HepG2 (cell line): ENCODE measurements around the gene BRD3. TPM values are rescaled to one million over a fixed set of nuclear protein-coding genes. Genes with fewer than 3 reads are reported as not detected.
A peak's percentile ranks its signal among the peaks of the same experiment; 100 is the strongest.

Source experiments
- ATAC-seq: fragments of 200-7000 bp; cut with Tn5 transposase; 3 replicates; pipeline ENCODE4 v1.9.1; 2020; ENCODE audit warnings: mild to moderate bottlenecking, moderate library complexity
- BruUV-seq: library from RNA; stranded (reverse); fragments of 400-500 nt; replicated peaks from 2 replicates; lab custom pipeline; 2021; lab: Mats Ljungman, UMichigan
- CTCF ChIA-PET: fragments of 300-600 bp; formaldehyde crosslinking; extraction: SDS; loops from one replicate; lab custom pipeline; 2021; ENCODE audit warnings: low total read pairs, inconsistent platforms, low intra/inter-chr PET ratio; lab: Yijun Ruan, JAX
- POLR2A ChIA-PET: fragments of 350-600 bp; sonication (Branson Sonifier 250); formaldehyde crosslinking; loops from one replicate; lab custom pipeline; 2020; ENCODE audit warnings: antibody characterized with exemption, inconsistent platforms; lab: Yijun Ruan, JAX
- DNase-seq: peaks from one replicate; pipeline ENCODE4 v3.0.0-alpha.2; 2015; ENCODE audit warnings: low spot score
- FAIRE-seq: peaks from 3 replicates; lab custom pipeline; 2011; peaks lifted over from hg19 to GRCh38; lab: Jason Lieb, UNC
- H2AFZ ChIP-seq: one replicate; pipeline ENCODE4 v1.6.1; 2011; ENCODE audit warnings: low read length, inconsistent platforms
- H3K27ac ChIP-seq: fragments of 300-600 bp; 3 replicates; pipeline ENCODE4 v1.8.0; 2011; ENCODE audit warnings: mixed run types, mild to moderate bottlenecking, mixed read lengths, low read length, inconsistent platforms; ENCODE audit not compliant: insufficient read depth; ENCODE audit errors: extremely low read length
- H3K27me3 ChIP-seq, 2 experiments: fragments of 200-600 bp in 1 of 2; 2 replicates in 1 of 2; 3 replicates in 1 of 2; pipeline versions ENCODE4 v1.6.0 to v1.8.0; 2011; ENCODE audit warnings: low read length in 2 of 2, mild to moderate bottlenecking in 2 of 2, moderate library complexity in 2 of 2, inconsistent platforms in 1 of 2; ENCODE audit not compliant: insufficient read depth in 2 of 2, control insufficient read depth in 1 of 2
- H3K36me3 ChIP-seq, 2 experiments: fragments of 200-600 bp in 1 of 2; replicated peaks in 1 of 2; 2 replicates in 1 of 2; 3 replicates in 1 of 2; pipeline versions ENCODE4 v1.5.1 to v1.8.0; 2011; ENCODE audit warnings: low read length in 2 of 2, inconsistent platforms in 1 of 2; ENCODE audit not compliant: insufficient read depth in 2 of 2, control insufficient read depth in 1 of 2
- H3K4me1 ChIP-seq: 2 replicates; pipeline ENCODE4 v1.5.1; 2012; ENCODE audit warnings: low read length, inconsistent platforms; ENCODE audit not compliant: insufficient read depth
- H3K4me2 ChIP-seq: 2 replicates; pipeline ENCODE4 v1.6.0; 2011; ENCODE audit warnings: low read depth, low read length, inconsistent platforms
- H3K4me3 ChIP-seq, 3 experiments: fragments of 200-600 bp in 1 of 3; sonication (generic), shearing (Covaris generic) in 1 of 3; replicated peaks in 1 of 3; 2 replicates each; pipeline ENCODE4 v1.5.1; 2011 to 2016; ENCODE audit warnings: low read length in 3 of 3, inconsistent platforms in 2 of 3, low read depth in 2 of 3, mild to moderate bottlenecking in 2 of 3, control low read depth in 1 of 3, mixed read lengths in 1 of 3; ENCODE audit not compliant: insufficient read depth in 1 of 3
- H3K79me2 ChIP-seq: one replicate; pipeline ENCODE4 v1.6.1; 2011; ENCODE audit warnings: low read length, inconsistent platforms; ENCODE audit not compliant: insufficient read depth
- H3K9ac ChIP-seq: 2 replicates; pipeline ENCODE4 v1.6.0; 2011; ENCODE audit warnings: mild to moderate bottlenecking, low read depth, low read length, inconsistent platforms; ENCODE audit not compliant: insufficient read depth
- H3K9me3 ChIP-seq: 2 replicates; pipeline ENCODE4 v1.5.1; 2012; ENCODE audit warnings: mild to moderate bottlenecking, low read length
- H4K20me1 ChIP-seq: 2 replicates; pipeline ENCODE4 v1.6.0; 2011; ENCODE audit warnings: inconsistent platforms, mild to moderate bottlenecking, low read length, moderate library complexity; ENCODE audit not compliant: insufficient read depth
- ATF7-NPFF ChIP-seq: sonication (generic); formaldehyde crosslinking; IDR thresholded peaks from 2 replicates; pipeline ENCODE4 v1.8.1; 2023; ENCODE audit warnings: mild to moderate bottlenecking, low read depth, missing genetic modification reagents, moderate library complexity
- BRF2 ChIP-seq: sonication (generic); formaldehyde crosslinking; IDR thresholded peaks from 2 replicates; pipeline ENCODE4 v1.8.1; 2022; ENCODE audit warnings: mild to moderate bottlenecking, missing genetic modification reagents
- CC2D1A ChIP-seq: sonication (generic); formaldehyde crosslinking; IDR thresholded peaks from 2 replicates; pipeline ENCODE4 v1.8.1; 2023; ENCODE audit warnings: mild to moderate bottlenecking, missing genetic modification reagents
- CCDC6 ChIP-seq: sonication (generic); formaldehyde crosslinking; IDR thresholded peaks from 2 replicates; pipeline ENCODE4 v1.8.1; 2022; ENCODE audit warnings: mild to moderate bottlenecking, missing genetic modification reagents, moderate library complexity
- GATAD2A ChIP-seq: IDR thresholded peaks from 2 replicates; pipeline ENCODE4 v1.6.1; 2016
- GPN1 ChIP-seq: sonication (generic); formaldehyde crosslinking; IDR thresholded peaks from 2 replicates; pipeline ENCODE4 v1.5.1; 2020; ENCODE audit warnings: missing genetic modification reagents, borderline replicate concordance
- MAX ChIP-seq: IDR thresholded peaks from 2 replicates; pipeline ENCODE4 v1.6.1; 2012; ENCODE audit warnings: inconsistent platforms
- MEIS1 ChIP-seq: sonication (generic); formaldehyde crosslinking; IDR thresholded peaks from 2 replicates; pipeline ENCODE4 v1.9.0; 2021; ENCODE audit warnings: mild to moderate bottlenecking, missing genetic modification reagents, moderate library complexity, borderline replicate concordance
- MTA3 ChIP-seq: sonication (generic); formaldehyde crosslinking; IDR thresholded peaks from 2 replicates; pipeline ENCODE4 v1.4.0; 2020; ENCODE audit warnings: missing genetic modification reagents
- NCOA1 ChIP-seq: sonication (generic); formaldehyde crosslinking; IDR thresholded peaks from 2 replicates; pipeline ENCODE4 v1.9.0; 2021; ENCODE audit warnings: missing genetic modification reagents
- NR3C1 ChIP-seq: sonication (generic); formaldehyde crosslinking; IDR thresholded peaks from 2 replicates; pipeline ENCODE4 v1.4.0; 2020; ENCODE audit warnings: missing genetic modification reagents
- RBM22 ChIP-seq: fragments of 200-400 bp; formaldehyde crosslinking; optimal IDR thresholded peaks from 2 replicates; pipeline ENCODE3; 2017; ENCODE audit warnings: mild to moderate bottlenecking, low read length, moderate library complexity
- RXRA ChIP-seq: sonication (generic); formaldehyde crosslinking; IDR thresholded peaks from 2 replicates; pipeline ENCODE4 v1.5.1; 2020; ENCODE audit warnings: missing genetic modification reagents
- SMARCE1 ChIP-seq: fragments of 450-650 bp; IDR thresholded peaks from 2 replicates; pipeline ENCODE4 v1.6.1; 2017; ENCODE audit warnings: borderline replicate concordance
- SMC3 ChIP-seq: IDR thresholded peaks from 2 replicates; pipeline ENCODE4 v1.6.1; 2011; ENCODE audit warnings: low read length, improper control_type of control experiment
- ZBTB42 ChIP-seq: sonication (generic); formaldehyde crosslinking; IDR thresholded peaks from 2 replicates; pipeline ENCODE4 v1.5.0; 2020; ENCODE audit warnings: mild to moderate bottlenecking, missing genetic modification reagents
- ZFP82 ChIP-seq: sonication (generic); formaldehyde crosslinking; IDR thresholded peaks from 2 replicates; pipeline ENCODE4 v1.5.1; 2020; ENCODE audit warnings: mild to moderate bottlenecking, missing genetic modification reagents, borderline replicate concordance
- ZFP90 ChIP-seq: sonication (generic); formaldehyde crosslinking; IDR thresholded peaks from 2 replicates; pipeline ENCODE4 v1.8.0; 2022; ENCODE audit warnings: missing genetic modification reagents, mild to moderate bottlenecking, inconsistent platforms, borderline replicate concordance
- ZNF18 ChIP-seq: sonication (generic); formaldehyde crosslinking; IDR thresholded peaks from 2 replicates; pipeline ENCODE4 v1.8.0; 2022; ENCODE audit warnings: mild to moderate bottlenecking, missing genetic modification reagents; ENCODE audit not compliant: insufficient replicate concordance
- ZNF224 ChIP-seq: sonication (generic); formaldehyde crosslinking; IDR thresholded peaks from 2 replicates; pipeline ENCODE4 v1.5.0; 2020; ENCODE audit warnings: mild to moderate bottlenecking, missing genetic modification reagents
- ZNF234 ChIP-seq: sonication (generic); formaldehyde crosslinking; conservative IDR thresholded peaks from 2 replicates; pipeline ENCODE4 v1.5.1; 2020; ENCODE audit warnings: mild to moderate bottlenecking, missing genetic modification reagents
- ZNF530 ChIP-seq: sonication (generic); formaldehyde crosslinking; IDR thresholded peaks from 2 replicates; pipeline ENCODE4 v1.5.0; 2020; ENCODE audit warnings: low read depth, mild to moderate bottlenecking, missing genetic modification reagents
- ZNF616 ChIP-seq: sonication (generic); formaldehyde crosslinking; IDR thresholded peaks from 2 replicates; pipeline ENCODE4 v1.5.0; 2020; ENCODE audit warnings: low read depth, mild to moderate bottlenecking, missing genetic modification reagents
- ZNF891 ChIP-seq: sonication (generic); formaldehyde crosslinking; IDR thresholded peaks from 2 replicates; pipeline ENCODE4 v1.5.0; 2020; ENCODE audit warnings: mild to moderate bottlenecking, missing genetic modification reagents
- WGBS: methylation state at CpG from one replicate; pipeline ENCODE4 v1.1.6; 2017; ENCODE audit warnings: low lambda C conversion rate; 5-methylcytosine and 5-hydroxymethylcytosine counted together
- in situ Hi-C: cut with HindIII; loops from 2 replicates; pipeline ENCODE4 v1.10.0; 2017; ENCODE audit warnings: low pct_unique_long_range_greater_than_20kb; ENCODE audit not compliant: extremely low pct_ligation_motif_present
- intact Hi-C: fragments of 100-400 bp; cut with micrococcal nuclease; formaldehyde crosslinking; loops from one replicate; pipeline ENCODE4 v1.10.0; 2022; ENCODE audit not compliant: unreplicated experiment
- polyA plus RNA-seq, 8 experiments: library from polyadenylated mRNA; depleted of rRNA in 3 of 8; stranded (reverse) in 7 of 8; unstranded in 1 of 8; fragments of >200 nt; fragmentation: Illumina TruSeq in 4 of 8; extraction: Trizol in 4 of 8; gene quantifications; 2 replicates each; pipeline versions ENCODE4 v1.2.1 to v1.2.3, GENCODE V29; 2011 to 2016; ENCODE audit warnings: low read depth in 4 of 8, missing spikeins in 1 of 8, mixed read lengths in 1 of 8; ENCODE audit not compliant: insufficient read depth in 1 of 8
- total RNA-seq, 5 experiments: library from RNA; depleted of rRNA; stranded (reverse); fragments of >200 nt; fragmentation: Illumina TruSeq; extraction: Trizol; gene quantifications; 2 replicates each; pipeline ENCODE4 v1.2.3, GENCODE V29; 2016; ENCODE audit warnings: low read depth in 1 of 5

BRD3 gene
- total and polyA plus RNA-seq, 2 of the 13 experiments (the other 11 are each of a cell fraction or from before 2014, with no cell fraction given): 5.9 to 12.9 TPM

- peak; percentile 53; the same call in 1 of the 2 replicates for TF ChIP-seq SMC3
- TF ChIP-seq CC2D1A: no peak
- no peak for TF ChIP-seq SMARCE1
- no peak for TF ChIP-seq MEIS1 (CRISPR knock-in tag)
- no peak for TF ChIP-seq ZNF891 (CRISPR knock-in tag)
- no peak for TF ChIP-seq ZFP90 (CRISPR knock-in tag)
- no peak; the same call in 1 of the 2 replicates for TF ChIP-seq MAX
- TF ChIP-seq BRF2 (CRISPR knock-in tag): no peak
- TF ChIP-seq ATF7-NPFF (CRISPR knock-in tag): no peak
These were observed 31.4 kb upstream of the BRD3 start (continued) for GRCh38 chr9:134099123-134099761.

GRCh38 chr9:134089972-134090371 lies 22.1 kb upstream of the BRD3 start:
- Histone ChIP-seq H3K27ac (no peak overlapping the region), H3K9ac (no peak overlapping the region), H3K36me3 (no peaks in the 10 kb centered on the region), H3K27me3 (peaks cover 5 to 22% of the 10 kb centered on the region in 2 experiments; a peak in 4 of 5 replicates), H3K4me1 (no peaks in the 10 kb centered on the region), H3K9me3 (no peaks in the 10 kb centered on the region), H3K4me3 (no peak overlapping the region), H4K20me1 (no peaks in the 10 kb centered on the region), H3K4me2 (no peak overlapping the region), H3K79me2 (no peaks in the 10 kb centered on the region), H2AFZ (no peak overlapping the region)
- WGBS: 19% methylated on average over 4 of the region's 4 CpGs
- intact Hi-C loops (no loop called here), in situ Hi-C loops (no loop called here)
- no peak for ATAC-seq
- no TSS peak for BruUV-seq
- CTCF ChIA-PET: no interaction called here
- no peak for DNase-seq
- FAIRE-seq: no peak
- POLR2A ChIA-PET: no interaction called here
- TF ChIP-seq ZBTB42 (CRISPR knock-in tag): no peak
- no peak for TF ChIP-seq ZNF530 (CRISPR knock-in tag)
- no peak for TF ChIP-seq NR3C1
- TF ChIP-seq GPN1 (CRISPR knock-in tag): no peak
- TF ChIP-seq NCOA1 (CRISPR knock-in tag): no peak
- TF ChIP-seq GATAD2A (CRISPR knock-in tag): no peak
- TF ChIP-seq ZNF18: no peak
- no peak for TF ChIP-seq RBM22
- no peak for TF ChIP-seq CCDC6
- TF ChIP-seq RXRA: no peak
- no peak for TF ChIP-seq MTA3 (CRISPR knock-in tag)
- no peak for TF ChIP-seq ZNF224 (CRISPR knock-in tag)
- TF ChIP-seq ZFP82 (CRISPR knock-in tag): no peak
- TF ChIP-seq ZNF234 (CRISPR knock-in tag): no peak
- TF ChIP-seq ZNF616 (CRISPR knock-in tag): no peak
